Measurements from ENCODE around the gene GPC1. TPM values are rescaled to one million over a fixed set of nuclear protein-coding genes. Genes with fewer than 3 reads are reported as not detected.

The GPC1 gene
- total RNA-seq, 3 donors from 2014 or later, result 12.4 to 29.2 (median 15.4) TPM

- intact Hi-C loops (cut with DNase I, micrococcal nuclease), result no loop called here
- TF ChIP-seq CTCF (IDR thresholded peaks at IDR 0.05), result no peak
- DNase-seq (peak in 2 of 3 donors; percentile 27 to 45), ATAC-seq (no peak)
- peaks cover 6% of the 10 kb centered on the region for H3K4me1 ChIP-seq (ENCODE audit: low read depth)
- H3K9me3 ChIP-seq, result no peaks in the 10 kb centered on the region
- no peaks in the 10 kb centered on the region for H3K36me3 ChIP-seq (ENCODE audit: low read depth)
- no peak overlapping the region for H3K4me3 ChIP-seq
These were observed 16.5 kb downstream of the GPC1 start for GRCh38 chr2:240451791-240452461.

GRCh38 chr2:240452462-240453256 lies 17.2 kb downstream of the GPC1 start:
- Histone ChIP-seq H3K4me1 (ENCODE audit: low read depth) (peaks cover 8% of the 10 kb centered on the region), H3K4me3 (no peak overlapping the region), H3K9me3 (no peaks in the 10 kb centered on the region), H3K36me3 (ENCODE audit: low read depth) (no peaks in the 10 kb centered on the region)
- DNase-seq (peak; percentile 56 to 80 (median 62)), ATAC-seq (peak; percentile 66)
- intact Hi-C loops (cut with DNase I, micrococcal nuclease), result no loop called here
- TF ChIP-seq CTCF (IDR thresholded peaks at IDR 0.05), result no peak

- Histone ChIP-seq H3K4me1 (ENCODE audit: low read depth) (peaks cover 8% of the 10 kb centered on the region), H3K9me3 (no peaks in the 10 kb centered on the region), H3K4me3 (no peak overlapping the region), H3K36me3 (ENCODE audit: low read depth) (no peaks in the 10 kb centered on the region)
- no peak for ATAC-seq
- DNase-seq, result peak in 2 of 3 donors; percentile 28 to 43
- intact Hi-C loops (cut with DNase I, micrococcal nuclease), result no loop called here
- TF ChIP-seq CTCF (IDR thresholded peaks at IDR 0.05), result no peak
These were observed 18.1 kb downstream of the GPC1 start for GRCh38 chr2:240453461-240454105.

GRCh38 chr2:240454106-240454901 lies 18.8 kb downstream of the GPC1 start:
- intact Hi-C loops (cut with DNase I, micrococcal nuclease), result no loop called here
- no peak overlapping the region for H3K4me3 ChIP-seq

More at GRCh38 chr2:240454106-240454901, 18.8 kb downstream of the GPC1 start:
- peaks cover 8% of the 10 kb centered on the region for H3K4me1 ChIP-seq (ENCODE audit: low read depth)
- peak in 2 of 3 donors; percentile 22 to 33 for DNase-seq
- no peaks in the 10 kb centered on the region for H3K9me3 ChIP-seq
- no peak for ATAC-seq
- no peaks in the 10 kb centered on the region for H3K36me3 ChIP-seq (ENCODE audit: low read depth)
- TF ChIP-seq CTCF (IDR thresholded peaks at IDR 0.05), result no peak

All from mucosa of descending colon (tissue), 3 donors.